Measurements from ENCODE around the gene MIEF2.

Gene MIEF2

GRCh38 chr17:18309202-18309601 lies 48.7 kb downstream of the MIEF2 start:
- no peak overlapping the region for H3K4me3 ChIP-seq (ENCODE audit: low read depth, low read length)
- no peak overlapping the region for H3K27ac ChIP-seq
- no peak for TF ChIP-seq CTCF (IDR thresholded peaks at IDR 0.05; ENCODE audit: low read depth, low read length, missing control alignments)
- no peaks in the 10 kb centered on the region for H3K27me3 ChIP-seq (replicated peaks)
- DNase-seq = no peak
- in situ Hi-C loops (cut with HindIII; ENCODE audit: low pct_ligation_motif_present, low sequenced_read_pairs) = no loop called here
- peaks cover 34% of the 10 kb centered on the region for H3K36me3 ChIP-seq (replicated peaks)

- TF ChIP-seq CTCF (IDR thresholded peaks at IDR 0.05; ENCODE audit: low read depth, low read length, missing control alignments) = no peak
- Histone ChIP-seq H3K36me3 (replicated peaks) (peaks cover 8% of the 10 kb centered on the region), H3K27ac (peak overlapping the region; percentile 92), H3K4me3 (ENCODE audit: low read depth, low read length) (peak overlapping the region; percentile 95), H3K27me3 (replicated peaks) (no peaks in the 10 kb centered on the region)
- in situ Hi-C loops (cut with HindIII; ENCODE audit: low pct_ligation_motif_present, low sequenced_read_pairs) = no loop called here
- no peak for DNase-seq
Measured at GRCh38 chr17:18314059-18314730, 53.7 kb downstream of the MIEF2 start.

- peaks cover 6% of the 10 kb centered on the region for H3K36me3 ChIP-seq (replicated peaks)
- no peaks in the 10 kb centered on the region for H3K27me3 ChIP-seq (replicated peaks)
- in situ Hi-C loops (cut with HindIII; ENCODE audit: low pct_ligation_motif_present, low sequenced_read_pairs) = no loop called here
- peak; percentile 99 for DNase-seq
- peak within 1 kb of the TSS; percentile 92 for H3K27ac ChIP-seq
- no peak for TF ChIP-seq CTCF (IDR thresholded peaks at IDR 0.05; ENCODE audit: low read depth, low read length, missing control alignments)
- H3K4me3 ChIP-seq (ENCODE audit: low read depth, low read length) = peak within 1 kb of the TSS; percentile 95
Measured at GRCh38 chr17:18314731-18315561, 54.5 kb downstream of the MIEF2 start, which contains the start of the genes SMCR8 and TOP3A. SMCR8 (plus strand) TSS chr17:18315293; CDS start chr17:18315790, 497 bp downstream. TOP3A (minus strand) TSS chr17:18314994; CDS start chr17:18314778, 216 bp downstream.

- Histone ChIP-seq H3K36me3 (replicated peaks) (peaks cover 6% of the 10 kb centered on the region), H3K4me3 (ENCODE audit: low read depth, low read length) (peak overlapping the region; percentile 95), H3K27ac (peak overlapping the region; percentile 92), H3K27me3 (replicated peaks) (no peaks in the 10 kb centered on the region)
- no peak for DNase-seq
- no peak for TF ChIP-seq CTCF (IDR thresholded peaks at IDR 0.05; ENCODE audit: low read depth, low read length, missing control alignments)
- in situ Hi-C loops (cut with HindIII; ENCODE audit: low pct_ligation_motif_present, low sequenced_read_pairs) = no loop called here
Measured at GRCh38 chr17:18315562-18315922, 55.1 kb downstream of the MIEF2 start.

- DNase-seq = no peak
- TF ChIP-seq CTCF (IDR thresholded peaks at IDR 0.05; ENCODE audit: low read depth, low read length, missing control alignments) = no peak
- Histone ChIP-seq H3K4me3 (ENCODE audit: low read depth, low read length) (peak overlapping the region; percentile 95), H3K27me3 (replicated peaks) (no peaks in the 10 kb centered on the region), H3K36me3 (replicated peaks) (peaks cover 6% of the 10 kb centered on the region), H3K27ac (peak overlapping the region; percentile 92)
- in situ Hi-C loops (cut with HindIII; ENCODE audit: low pct_ligation_motif_present, low sequenced_read_pairs) = no loop called here
Measured at GRCh38 chr17:18315961-18316360, 55.5 kb downstream of the MIEF2 start.

All from brain microvascular endothelial cell (primary cell).